HG03558 (cell line): ENCODE results near the gene ZNF692.
A peak's percentile ranks its signal among the peaks of the same experiment; 100 is the strongest.
"Not testable (repeated sequence)": the region's sequence is repeated elsewhere in the genome, so short reads cannot be mapped to it uniquely, and the experiment has no call there.

Experiments used
- ATAC-seq: cut with Tn5 transposase; IDR thresholded peaks from one replicate; pipeline ENCODE4 v1.9.1; 2021; ENCODE audit warnings: moderate number of reproducible peaks; ENCODE audit not compliant: unreplicated experiment; ENCODE audit errors: extremely low read depth

Gene ZNF692

DNA sequence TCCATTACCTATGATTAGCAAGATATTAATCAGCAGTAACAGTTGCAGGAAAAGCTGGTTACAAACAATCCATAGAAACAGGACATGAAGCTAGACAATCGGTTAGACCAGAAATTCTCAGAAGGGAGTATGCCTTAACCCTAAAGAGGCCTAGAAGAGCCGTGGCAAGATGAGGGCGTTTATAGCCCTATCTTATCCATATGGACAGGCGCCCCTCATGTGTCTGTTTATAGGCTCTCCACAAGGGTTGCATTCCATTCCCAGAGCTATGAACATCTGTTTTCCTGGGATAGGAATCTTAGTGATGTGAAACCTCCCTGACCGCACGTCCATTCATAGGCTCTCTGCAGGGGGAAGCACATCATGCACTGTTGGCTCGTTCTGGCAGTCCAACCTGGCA, 23.5 kb upstream of the ZNF692 start:
- ATAC-seq: not testable (repeated sequence)

DNA sequence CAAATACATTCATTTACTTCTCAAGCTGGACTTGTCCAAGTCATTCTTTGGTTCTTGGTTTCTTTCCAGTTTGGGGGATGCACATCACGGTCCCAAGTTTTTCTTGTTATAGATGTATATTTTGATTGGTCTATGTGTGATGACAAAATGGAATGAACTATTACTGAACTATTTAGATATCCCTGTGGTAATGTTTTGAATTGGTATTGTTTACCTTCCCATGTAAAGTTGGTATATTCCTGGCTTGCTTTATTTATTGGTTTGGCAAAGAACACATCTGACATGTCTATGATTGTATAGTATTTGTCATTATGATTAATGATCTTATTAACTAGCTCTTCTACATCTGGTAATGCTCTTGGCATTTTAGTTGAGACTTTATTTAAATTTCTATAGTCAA, 22.4 kb upstream of the ZNF692 start:
- no peak for ATAC-seq

DNA sequence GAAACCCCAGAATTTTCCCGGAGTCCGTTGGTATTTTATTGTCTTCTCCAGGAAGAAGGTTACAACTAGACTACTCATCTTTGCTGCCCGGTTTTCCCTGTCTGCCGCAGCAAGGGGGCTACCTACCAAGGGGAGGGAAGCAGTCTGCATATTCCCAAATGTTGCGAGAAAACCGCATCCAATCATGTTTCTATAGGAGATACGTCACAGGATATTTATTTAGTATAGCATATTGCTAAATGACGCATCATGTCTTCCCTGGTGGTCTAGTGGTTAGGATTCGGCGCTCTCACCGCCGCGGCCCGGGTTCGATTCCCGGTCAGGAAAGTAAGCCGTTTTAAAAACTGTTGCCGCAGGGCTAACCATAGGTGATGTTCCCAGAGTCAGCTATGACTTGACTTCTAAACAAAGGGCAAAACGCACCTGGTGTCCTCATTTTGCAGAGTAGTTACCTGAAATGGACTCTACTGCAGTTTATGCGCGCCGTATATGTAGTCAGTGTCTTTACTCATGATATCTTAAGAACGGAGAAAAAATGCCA, 15.2 kb upstream of the ZNF692 start:
- peak; percentile 53 for ATAC-seq

DNA sequence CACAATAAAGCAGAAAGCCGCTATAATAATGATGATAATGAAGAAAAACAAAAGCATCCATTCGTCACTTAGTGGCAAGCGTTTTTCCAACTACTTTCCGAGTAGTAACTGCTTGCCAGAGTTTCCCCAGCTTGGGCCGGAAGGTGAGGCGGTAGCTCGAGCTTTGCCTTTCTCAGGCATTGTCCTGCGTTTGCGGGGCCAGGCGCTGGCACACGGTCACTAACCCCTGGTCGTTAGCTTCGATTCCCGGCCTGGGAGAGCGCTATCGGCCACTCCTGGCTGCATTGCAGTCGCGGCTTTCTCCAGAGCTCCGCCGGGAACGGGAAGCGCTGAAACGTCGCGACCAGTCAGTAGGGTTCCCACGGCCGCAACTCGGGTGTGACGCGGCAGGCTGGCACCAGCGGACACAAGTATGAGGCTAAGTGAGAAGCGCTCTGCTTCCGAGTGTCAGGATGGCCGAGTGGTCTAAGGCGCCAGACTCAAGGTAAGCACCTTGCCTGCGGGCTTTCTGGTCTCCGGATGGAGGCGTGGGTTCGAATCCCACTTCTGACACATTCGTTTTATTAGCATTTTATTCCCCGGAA, 14.6 kb upstream of the ZNF692 start:
- peak; percentile 62 for ATAC-seq

DNA sequence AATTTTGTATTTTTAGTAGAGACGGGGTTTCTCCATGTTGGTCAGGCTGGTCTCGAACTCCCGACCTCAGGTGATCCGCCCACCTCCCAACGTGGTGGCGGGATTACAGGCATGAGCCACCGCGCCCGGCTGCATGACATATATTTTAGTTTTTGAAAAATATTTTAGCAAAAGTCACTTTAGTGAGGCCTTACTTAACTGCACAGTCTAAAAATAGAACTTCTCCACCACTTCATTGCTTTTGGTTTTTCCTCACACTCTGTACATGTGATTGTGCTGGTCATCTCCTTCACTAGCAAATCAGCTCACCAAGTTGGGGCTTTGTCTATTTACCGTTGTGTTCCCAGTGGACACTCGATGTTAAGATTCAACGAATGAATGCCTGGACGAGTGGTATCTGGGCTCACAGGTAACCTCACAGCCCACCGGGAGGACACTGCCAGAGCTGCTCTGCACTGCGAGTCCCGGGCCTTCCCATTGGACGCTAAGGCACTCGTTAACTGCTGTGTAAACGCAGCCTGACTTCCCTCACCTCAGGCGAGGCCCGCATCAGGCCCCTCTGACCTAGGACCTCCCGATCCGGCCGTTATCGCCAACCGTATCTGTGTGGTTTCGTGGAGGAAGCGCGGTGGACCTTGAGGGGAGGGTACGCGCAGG, 14.0 kb upstream of the ZNF692 start:
- no peak for ATAC-seq

DNA sequence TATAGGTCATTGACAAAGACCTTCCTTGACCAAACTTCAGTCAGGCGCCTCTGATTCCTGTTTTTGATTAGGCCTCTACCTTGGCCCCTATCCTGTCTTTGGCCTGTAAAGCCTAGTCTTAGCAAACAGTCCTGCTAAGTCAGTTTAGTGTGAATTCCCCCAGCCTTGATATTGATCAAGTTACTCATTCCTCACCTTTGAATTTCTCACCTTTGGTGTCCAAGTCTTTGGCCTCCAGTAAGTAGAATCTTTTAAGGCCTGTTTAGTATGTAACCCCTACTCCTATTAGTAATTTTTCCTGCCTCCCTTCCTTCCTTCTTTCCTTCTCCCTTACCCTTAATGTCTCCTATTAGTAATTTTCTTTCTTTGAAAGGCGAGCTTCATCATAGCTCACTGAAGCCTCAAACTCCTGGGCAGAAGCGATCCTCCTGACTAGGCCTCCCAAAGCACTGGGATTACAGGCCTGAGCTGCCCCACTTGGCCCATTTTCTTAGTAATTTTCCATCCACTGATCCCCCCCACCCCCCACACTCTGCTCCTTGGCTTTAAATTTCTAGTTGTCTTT, 13.0 kb upstream of the ZNF692 start:
- ATAC-seq: no peak

DNA sequence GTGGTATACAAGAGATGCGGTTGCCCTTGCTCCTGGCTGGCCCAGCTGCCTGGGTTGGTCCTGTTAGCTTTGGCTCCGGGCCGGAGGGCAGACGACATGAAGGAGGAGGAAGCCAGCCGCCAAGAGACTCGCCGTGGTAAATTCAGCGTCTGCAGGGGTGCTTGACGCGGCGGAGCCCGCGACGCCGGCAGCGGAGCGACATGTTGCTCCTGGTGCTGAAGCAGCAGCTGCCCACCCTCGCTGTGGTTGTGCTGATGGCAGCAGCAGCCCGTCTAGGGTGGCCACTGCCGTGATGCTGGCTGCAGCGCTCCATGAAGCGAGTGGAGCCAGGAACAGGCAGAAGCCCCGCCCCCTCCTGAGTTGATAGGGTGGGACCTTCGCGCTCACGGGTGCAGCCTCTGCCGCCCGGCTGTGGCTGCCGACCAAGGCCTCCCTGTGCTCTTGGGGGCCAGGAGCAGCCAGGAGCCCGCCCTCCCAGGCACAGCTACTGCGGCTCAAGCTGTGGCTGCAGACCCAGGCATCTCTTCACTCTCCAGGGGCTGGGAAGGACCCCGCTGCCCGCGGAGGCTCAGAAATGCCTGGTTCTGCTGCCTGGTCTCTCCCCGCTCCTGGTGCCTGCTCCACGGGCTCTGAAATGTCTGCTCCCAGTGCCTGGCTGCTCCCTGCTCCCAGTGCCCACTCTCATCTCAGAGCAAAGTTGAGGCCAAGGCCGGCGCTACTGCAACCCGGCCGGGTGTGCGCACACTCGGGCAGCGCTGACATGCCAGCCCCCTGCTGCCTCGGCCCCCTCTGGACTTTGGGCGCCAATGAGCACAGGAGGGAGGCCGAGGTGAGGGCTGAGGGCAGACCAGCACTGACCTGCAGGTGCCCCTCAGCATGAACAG, 4.4 kb upstream of the ZNF692 start:
- peak; percentile 54 for ATAC-seq

DNA sequence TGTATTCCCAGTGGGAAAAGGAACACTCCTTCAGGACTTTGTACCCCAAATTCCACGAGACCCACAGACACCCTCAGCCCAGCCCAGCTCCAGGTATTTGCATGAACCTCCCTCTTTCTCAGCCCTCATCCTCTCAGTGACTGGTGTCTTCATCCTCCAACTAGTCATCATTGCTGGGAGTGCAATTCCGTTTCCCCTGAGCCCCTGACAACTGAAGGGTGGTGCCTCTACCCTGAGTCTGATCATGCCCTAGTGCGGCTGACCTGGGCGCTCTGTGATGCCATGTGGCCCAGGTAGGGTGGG, 3.8 kb upstream of the ZNF692 start:
- no peak for ATAC-seq

DNA sequence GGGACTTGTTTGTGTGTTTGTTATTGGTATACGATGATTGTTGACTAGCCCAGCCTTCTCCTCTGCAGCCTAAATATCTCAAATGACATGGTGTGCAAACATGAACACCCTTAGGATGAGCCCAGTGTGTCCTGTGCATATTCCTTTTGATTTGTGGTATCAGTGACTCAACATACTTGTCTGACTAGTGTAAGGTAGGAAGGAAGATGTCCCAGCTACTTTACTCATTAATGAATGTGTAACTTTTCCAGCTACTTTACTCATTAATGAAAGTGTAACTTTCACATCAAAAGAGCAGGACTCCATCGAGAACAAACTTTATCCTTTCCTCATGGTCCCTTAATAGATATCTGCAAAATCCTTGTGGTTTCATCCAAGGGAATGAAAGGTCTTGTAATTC, 2.7 kb upstream of the ZNF692 start:
- ATAC-seq: no peak

DNA sequence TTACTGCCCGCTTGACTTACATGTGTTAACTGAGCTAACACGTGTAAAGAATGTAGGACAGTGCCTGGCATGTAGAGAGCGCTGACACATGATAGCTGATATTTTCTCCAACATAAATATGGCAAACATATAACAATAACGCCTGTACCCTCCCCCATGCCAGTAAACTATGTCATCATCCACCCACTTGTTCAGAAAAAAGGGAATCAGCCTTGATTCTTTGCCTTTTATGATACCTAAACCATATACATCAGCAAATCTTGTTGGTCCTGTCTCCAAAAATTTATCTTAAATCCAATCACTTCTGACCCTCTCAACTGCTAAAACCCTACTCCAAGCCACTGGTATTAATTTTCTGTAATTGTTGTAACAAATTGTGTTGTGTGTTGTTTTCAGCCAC, 1.1 kb upstream of the ZNF692 start:
- no peak for ATAC-seq

DNA sequence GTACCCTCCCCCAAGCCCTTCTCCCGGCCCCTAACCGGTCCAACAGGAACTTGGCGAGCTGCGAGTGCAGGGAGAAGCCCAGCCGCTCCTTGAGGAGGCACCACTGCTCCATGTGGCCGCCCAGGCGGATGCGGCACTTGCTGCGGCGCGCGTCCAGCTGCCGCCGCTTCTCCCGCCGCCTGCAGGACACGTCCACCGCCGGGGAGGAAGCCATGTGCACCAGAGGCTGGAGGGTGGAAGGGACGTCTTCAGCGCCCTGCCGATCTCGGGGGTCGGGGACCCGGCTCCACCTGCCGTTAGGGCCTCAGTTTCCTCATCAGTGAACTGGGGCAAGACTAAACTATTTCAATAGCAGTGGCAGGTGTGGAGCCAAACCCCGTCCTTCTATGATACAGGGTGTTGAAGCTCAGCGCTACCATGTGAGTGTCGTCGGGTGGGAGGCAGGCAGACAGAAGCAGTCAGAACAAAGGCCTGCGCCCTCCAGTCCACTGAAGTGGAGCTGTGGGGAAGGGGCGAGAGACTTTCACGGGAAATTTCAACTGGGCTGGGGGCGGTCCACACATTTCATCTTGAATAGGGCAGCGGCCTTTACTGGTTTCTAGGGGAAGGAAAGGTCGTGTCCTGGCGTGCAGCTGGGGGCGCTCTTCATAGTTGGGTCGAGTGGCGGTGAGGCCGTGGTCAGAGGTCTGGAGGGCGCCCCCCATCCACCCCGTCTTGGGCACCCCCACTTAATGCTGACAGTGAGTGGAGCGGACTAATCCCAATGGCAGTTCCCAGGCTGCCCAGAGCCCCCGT, 592 bp downstream of the ZNF692 start:
- ATAC-seq: peak; percentile 9

DNA sequence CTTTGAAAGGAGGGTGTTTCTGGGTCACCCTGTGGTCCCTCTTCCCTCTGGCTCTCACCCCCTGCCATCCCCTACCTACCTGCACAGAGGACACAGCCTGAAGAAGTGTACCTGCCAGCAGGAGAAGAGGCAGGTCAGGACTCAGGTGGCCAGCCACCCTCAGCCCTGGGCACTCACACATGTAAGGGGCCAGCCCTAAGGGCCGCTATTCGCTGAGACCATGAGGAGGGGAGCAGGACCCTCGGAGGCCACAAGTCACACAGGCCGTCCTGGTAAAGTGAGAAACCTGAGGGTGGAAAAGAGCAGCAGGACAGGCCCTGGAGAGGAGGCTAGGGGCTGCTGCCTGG, 1.2 kb downstream of the ZNF692 start:
- no peak for ATAC-seq

DNA sequence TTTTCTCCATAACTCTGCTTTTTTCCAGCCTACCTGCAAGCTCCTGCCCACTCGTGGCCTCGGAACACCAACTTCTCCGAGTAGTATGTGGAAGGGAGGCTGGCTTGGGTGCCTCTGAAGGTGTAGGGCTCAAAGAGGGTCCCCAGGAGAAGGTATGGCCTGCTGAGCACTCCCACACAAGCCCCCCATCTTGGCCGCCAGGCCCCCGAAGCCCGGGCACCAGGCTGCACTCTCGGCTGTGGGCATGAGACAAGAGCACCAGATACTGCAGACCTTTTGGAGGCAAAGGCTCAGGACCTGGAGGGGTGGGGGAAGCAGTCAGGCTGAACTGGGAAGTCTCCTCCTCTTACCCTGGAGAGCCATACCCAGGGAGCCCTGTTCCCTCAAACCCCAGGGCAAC, 1.7 kb downstream of the ZNF692 start:
- no peak for ATAC-seq

DNA sequence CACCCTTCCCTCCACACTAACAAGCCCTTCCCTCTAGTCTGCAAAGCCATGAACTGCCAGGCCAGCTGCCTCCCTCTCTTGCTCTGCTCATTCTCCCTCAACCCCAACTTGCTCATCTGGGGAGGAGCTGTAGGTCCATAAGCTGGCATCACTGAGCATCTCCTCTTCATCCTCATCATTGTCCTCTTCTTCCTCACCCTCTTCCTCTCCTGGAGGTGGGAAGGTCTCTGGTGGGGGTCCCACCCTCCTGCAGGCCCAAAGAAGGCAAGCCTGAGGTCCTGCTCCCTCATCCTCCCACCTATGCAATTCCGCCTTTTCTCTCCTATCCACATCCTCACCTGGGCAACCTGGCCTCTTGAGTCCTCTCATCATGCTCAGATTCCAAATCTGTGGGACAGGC, 2.7 kb downstream of the ZNF692 start:
- ATAC-seq: no peak

DNA sequence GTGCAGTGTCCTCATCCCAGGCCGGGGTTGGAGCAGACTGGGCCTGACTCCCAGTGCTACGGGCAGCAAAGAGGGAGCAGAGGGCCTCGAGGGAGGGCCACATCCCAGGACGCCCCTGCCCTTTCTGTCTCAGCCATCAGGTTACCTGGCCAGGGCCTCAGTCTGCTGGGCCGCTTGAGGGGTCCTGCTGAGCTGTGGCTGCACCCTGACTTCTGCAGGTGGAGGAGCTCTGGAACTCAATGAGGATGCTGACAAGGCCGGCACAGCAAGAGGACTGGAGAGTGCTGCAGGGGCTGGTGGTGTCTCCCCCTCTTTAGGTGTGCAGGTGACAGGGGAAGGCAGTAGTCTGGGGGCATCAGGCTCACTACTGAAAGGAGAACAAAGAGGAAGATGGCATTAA, 3.3 kb downstream of the ZNF692 start:
- no peak for ATAC-seq

DNA sequence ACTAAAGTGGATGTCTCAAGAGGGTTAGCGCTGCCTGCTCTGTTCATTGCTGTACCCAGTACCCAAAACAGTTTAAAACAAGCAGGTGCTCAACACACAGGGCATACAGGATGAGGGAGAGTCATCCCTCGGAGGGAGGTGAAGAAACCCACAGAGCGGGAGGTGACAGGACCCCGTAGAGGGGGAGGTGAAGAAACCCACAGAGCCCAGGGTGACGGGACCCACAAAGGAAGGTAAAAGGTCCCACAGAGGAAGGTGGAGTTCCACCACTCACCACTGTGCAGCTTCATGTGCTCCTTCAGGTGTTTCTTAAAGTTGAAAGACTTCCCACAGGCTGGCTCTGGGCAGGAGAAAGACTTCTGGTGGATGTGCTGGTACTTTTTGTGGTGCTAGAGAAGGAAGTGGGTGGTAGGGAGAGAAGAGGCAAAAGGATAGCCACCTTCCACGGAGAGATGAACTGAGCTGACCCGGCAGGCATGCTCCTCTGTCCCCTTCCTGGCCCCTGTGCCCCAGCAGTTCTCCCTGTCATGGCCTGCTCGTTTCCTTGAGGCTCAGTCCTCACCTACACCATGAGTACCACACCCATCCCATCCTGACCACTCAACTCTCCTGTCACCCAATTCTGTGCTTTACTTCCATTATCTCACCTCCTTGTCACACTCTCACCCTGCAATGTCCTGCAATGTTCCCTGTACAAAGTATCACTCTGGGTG, 5.1 kb downstream of the ZNF692 start:
- no peak for ATAC-seq

DNA sequence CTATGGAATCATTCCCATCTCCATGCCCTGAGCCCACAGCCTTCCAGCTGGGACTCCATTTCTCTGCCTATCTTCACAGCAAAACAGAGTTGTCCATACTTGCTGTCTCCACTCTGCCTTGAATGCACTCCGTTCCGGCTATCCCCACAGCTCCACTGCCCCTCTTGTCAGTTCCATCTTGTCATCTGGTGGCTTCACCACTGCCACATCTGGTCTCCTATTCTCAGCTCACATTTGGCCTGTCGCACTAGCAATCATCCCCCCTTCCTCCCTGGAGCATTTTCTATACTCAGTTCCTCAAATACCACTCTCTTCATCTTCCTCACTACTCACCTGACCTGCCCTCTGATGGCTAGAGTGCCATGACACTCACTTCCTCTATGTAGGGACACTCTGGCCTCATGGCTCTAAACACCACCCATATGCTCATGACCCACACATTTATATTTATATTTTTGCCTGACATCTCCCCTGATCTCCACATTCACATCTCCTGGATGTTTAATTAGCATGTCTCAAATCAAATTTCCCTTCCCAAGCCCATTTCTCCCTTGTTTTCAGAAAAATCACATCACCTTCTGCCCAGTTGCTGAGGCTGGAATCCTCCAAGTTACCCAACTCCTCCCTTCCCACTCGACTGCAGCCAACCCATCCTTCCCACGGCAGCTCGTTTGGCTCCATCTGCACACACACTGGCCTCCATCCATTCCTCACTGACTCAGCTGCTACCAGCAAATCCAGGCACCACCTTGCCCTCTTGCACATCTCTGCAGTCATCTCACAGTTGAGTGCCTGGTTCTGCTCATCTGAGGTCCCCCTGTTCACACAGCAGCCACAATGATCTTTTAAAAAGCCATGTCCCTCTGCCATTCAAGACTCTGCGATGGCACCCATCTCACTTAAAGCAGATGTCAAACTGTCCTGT, 6.1 kb downstream of the ZNF692 start:
- no peak for ATAC-seq

DNA sequence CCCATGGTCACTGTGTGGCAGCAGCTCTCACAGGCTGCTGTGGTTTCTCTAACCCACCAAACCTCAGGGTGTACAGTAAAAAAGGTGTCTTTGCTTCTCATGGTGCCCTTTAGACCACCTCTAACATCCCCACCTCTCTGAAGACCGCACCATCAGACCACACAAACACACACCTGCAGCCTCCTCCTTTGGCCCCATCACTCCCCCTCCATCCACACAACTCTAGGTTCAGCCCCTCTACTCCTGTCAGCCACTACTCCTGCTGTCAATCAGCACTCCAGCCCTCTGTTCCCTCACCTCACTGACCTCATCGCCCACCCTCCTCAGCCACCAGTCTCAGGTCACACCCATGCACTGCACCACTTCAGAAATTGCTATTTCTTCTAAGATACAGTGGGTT, 7.5 kb downstream of the ZNF692 start:
- no peak for ATAC-seq
